Activated T-helper 2 cell treated with anti-CD3 and anti-CD28 coated beads, Interferon-gamma antibody, Interleukin-2, Interleukin-4, amounts not matched to agents 10 μg/mL and 5 μg/mL and 100 μg/mL, durations not matched to agents 14 hours and 24 hours and 36 hours (primary cell): Measurements from ENCODE around the gene CLPSL2. TPM values are rescaled to one million over a fixed set of nuclear protein-coding genes. Genes with fewer than 3 reads are reported as not detected.
"Not testable (repeated sequence)": the region's sequence is repeated elsewhere in the genome, so short reads cannot be mapped to it uniquely, and the experiment has no call there.

Experiments
- DNase-seq: peaks from one replicate; pipeline ENCODE4 v3.0.0; 2021; ENCODE audit warnings: low spot score
- H3K27ac Mint-ChIP-seq: one replicate; pipeline ENCODE4 v1.8.0; 2021; ENCODE audit warnings: mixed read lengths
- H3K27me3 Mint-ChIP-seq: one replicate; pipeline ENCODE4 v1.8.0; 2021; ENCODE audit warnings: low read depth, mixed read lengths
- H3K36me3 Mint-ChIP-seq: one replicate; pipeline ENCODE4 v1.8.0; 2021; ENCODE audit warnings: low read depth, mixed read lengths
- H3K4me1 Mint-ChIP-seq: one replicate; pipeline ENCODE4 v1.8.0; 2021; ENCODE audit warnings: low read depth, mixed read lengths
- H3K4me3 Mint-ChIP-seq: one replicate; pipeline ENCODE4 v1.8.0; 2021; ENCODE audit warnings: low read depth, mild to moderate bottlenecking, moderate library complexity, mixed read lengths
- H3K9me3 Mint-ChIP-seq: one replicate; pipeline ENCODE4 v1.8.0; 2021; ENCODE audit warnings: mixed read lengths
- intact Hi-C: fragments of 100-400 bp; cut with micrococcal nuclease; formaldehyde crosslinking; loops from one replicate; pipeline ENCODE4 v1.15.1; 2023
- total RNA-seq: library from RNA; stranded (reverse); gene quantifications from 2 replicates; pipeline ENCODE4 v1.2.3, GENCODE V29; 2022

The CLPSL2 gene, protein sequence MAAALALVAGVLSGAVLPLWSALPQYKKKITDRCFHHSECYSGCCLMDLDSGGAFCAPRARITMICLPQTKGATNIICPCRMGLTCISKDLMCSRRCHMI
- total RNA-seq = not detected in 2 replicates

DNA sequence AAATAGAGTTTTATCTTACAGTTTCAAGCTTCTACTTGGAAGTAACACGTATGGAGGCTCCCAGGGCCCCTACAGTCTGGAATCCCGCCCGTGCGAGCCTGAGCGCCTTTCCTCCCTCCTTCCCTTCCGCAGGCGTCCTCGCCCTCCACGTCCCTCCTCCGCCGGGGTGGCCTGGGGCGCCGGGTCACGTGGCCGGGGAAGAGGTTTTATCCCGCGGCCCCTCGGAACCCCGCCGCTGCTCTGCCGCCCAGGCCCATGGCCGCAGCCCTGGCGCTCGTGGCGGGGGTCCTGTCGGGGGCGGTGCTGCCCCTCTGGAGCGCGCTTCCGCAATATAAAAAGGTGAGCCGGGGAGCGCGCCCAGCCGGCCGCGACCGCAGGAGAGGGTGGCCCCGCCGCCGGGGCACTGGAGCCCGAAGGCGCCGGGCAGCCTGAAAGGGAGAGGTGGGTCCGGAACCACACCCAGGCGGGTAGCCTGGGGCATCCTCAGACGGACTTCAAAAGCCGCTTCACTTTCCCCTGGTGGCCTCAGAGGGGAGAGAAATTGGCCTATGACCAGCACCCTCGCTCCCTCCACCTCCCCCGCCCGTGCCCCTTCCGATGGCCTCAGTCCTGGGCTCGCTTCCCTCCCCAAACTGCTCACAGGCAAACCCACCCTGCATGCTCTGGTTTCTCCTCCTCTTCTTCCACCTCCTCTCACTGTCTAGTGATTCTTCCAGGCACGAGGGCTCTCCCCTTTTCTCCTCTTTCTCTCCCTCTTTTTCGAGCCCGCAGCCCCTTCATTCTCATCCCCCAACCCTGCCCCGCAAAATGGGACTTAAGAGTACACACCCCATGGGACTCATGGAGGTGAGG is at the start of gene CLPSL2:
Gene CLPSL2, plus strand, starts transcription at position 235 of the 852 bp plus-strand sequence. Its CDS starts 21 bp downstream, at position 256.
- intact Hi-C loops = no loop called here
- peaks cover 3% of the 10 kb centered on the region for H3K4me1 Mint-ChIP-seq
- H3K27me3 Mint-ChIP-seq = peaks cover 30% of the 10 kb centered on the region
- H3K36me3 Mint-ChIP-seq = no peaks in the 10 kb centered on the region
- DNase-seq = no peak
- H3K4me3 Mint-ChIP-seq = peak within 1 kb of the TSS; percentile 59
- no peaks in the 10 kb centered on the region for H3K9me3 Mint-ChIP-seq
- no peak within 1 kb of the TSS for H3K27ac Mint-ChIP-seq

DNA sequence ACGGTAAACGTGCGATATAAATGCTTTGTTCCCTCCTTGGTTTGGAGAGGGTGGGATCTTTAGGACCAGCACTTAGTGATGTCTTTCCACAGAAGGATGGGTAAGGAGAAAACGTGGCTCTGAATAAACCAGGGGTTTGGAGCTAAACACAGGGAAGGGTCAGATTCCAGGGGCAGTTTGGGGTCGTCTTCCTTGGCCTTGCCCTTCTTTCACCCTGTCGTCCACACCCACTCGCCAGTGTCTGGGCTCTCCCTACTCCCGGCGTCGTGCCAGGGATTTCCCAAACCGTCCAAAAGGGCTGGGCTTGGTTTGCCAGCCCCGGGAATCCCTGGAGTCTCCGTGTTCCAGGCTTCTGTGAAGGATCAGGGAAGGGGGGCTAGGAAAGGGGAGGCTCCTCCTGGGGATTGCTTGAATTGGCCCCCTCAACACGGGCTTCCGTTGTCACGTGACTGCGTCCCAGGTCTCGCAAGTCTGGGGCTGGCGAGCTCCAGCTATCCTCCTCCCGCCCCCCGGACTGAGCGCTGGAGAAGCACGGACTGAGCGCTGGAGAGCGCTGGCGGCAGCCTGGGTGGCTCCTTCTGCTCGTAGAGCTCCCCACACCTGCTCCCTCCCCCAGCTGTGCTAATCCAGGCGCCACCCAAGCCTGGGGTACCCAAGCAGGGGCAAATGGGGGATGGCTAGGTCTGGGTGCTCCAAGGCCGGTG is 49.0 kb upstream of the CLPSL2 start:
- no peak for DNase-seq
- H3K4me3 Mint-ChIP-seq = peak overlapping the region; percentile 59
- H3K27me3 Mint-ChIP-seq = no peaks in the 10 kb centered on the region
- H3K4me1 Mint-ChIP-seq = peaks cover 58% of the 10 kb centered on the region
- peak overlapping the region; percentile 85 for H3K27ac Mint-ChIP-seq
- no peaks in the 10 kb centered on the region for H3K36me3 Mint-ChIP-seq
- intact Hi-C loops = no loop called here
- H3K9me3 Mint-ChIP-seq = no peaks in the 10 kb centered on the region

DNA sequence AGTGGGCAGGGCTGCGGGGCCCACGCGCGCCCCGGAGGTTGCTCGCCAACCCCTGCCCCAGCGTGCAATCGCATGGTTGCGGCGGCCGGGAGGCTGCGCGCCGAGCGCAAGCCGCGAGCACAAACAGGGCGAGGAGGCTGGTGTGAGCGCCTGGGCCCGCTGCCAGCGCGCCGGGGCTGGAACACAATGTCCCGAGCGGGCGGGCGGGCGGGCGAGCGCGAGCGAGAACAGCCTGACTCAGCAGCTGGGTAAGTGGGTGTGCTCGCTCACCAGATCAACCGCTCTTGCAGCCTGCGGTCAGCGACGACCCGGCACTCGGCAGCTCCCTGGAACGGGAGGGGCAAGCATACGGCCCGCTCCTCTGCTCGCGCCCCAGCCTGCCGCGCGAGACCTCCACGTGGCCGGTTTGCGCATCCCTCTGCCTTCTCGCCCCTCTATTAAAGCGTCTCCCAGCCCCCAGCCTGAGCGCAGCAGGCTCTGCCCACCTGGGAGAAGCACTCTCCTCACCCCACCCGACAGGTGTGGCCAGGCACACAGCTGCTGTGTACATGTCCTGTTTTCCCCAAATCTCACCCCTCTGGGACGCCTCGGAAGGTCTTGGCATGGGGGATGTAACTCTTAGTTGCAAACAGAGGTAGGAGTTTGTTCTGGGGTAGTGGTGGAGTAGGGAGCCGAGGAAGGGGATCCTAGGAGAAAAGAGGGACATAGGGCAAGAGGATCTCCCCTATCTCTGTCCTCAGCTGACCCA is 48.3 kb upstream of the CLPSL2 start:
- H3K9me3 Mint-ChIP-seq = no peaks in the 10 kb centered on the region
- H3K4me1 Mint-ChIP-seq = peaks cover 66% of the 10 kb centered on the region
- H3K4me3 Mint-ChIP-seq = peak overlapping the region; percentile 64
- DNase-seq = peak; percentile 86
- intact Hi-C loops = loop anchor here (1.0 kb wide), 3 partner anchors 9 to 47 kb away; no protein-coding TSS in a partner anchor
- no peaks in the 10 kb centered on the region for H3K36me3 Mint-ChIP-seq
- H3K27ac Mint-ChIP-seq = peak overlapping the region; percentile 93
- H3K27me3 Mint-ChIP-seq = no peaks in the 10 kb centered on the region

DNA sequence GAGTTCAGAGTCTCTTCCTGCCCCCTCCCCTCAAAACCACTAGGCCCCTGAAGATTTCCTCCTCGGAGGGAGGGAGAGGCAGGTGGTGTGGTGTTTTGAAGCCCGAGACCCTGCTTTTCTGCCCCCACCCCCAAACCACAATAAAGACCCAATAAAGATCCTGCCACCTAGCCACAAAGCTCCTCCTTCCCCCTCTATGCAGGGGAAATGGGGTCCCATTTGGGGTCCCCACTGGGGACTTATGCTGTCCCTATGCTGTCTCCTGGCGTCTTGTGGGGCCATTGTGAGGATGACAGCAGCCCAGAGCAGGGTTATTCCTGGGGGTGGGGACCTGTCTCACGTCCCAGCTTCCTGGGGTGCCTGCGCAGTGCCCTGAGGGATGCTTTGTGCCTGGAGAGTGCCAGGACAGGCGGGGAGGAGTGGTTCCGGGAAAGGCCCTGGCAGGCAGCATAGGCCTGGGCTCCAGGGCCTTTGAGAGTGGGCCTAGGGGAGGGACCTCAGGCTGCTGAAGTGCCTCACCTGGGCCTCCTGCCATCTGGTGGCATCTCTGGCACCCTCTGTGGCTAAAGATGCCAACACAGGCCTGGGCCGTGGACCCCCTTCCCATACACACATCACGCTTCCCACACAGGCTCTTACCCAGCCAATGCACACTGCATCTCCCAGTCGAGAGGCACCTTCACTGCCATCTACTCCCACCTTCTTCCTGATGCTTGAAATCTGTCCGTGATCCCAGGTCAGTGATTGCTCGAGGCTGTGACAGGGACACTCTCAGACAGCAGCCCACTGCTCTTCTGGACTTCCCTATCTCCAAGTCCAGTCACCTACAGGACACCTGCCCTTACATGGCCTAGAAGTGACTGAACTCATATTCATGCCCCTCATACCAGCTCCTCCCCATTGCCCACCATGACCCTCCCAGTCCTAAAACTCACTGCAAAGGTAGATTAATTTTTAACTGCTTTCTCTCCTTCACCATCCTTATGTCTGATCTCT is 47.4 kb upstream of the CLPSL2 start:
- intact Hi-C loops = loop anchor here (1.0 kb wide), 3 partner anchors 10 to 48 kb away; no protein-coding TSS in a partner anchor
- Mint-ChIP-seq H3K27me3 (no peaks in the 10 kb centered on the region), H3K27ac (peak overlapping the region; percentile 93), H3K4me3 (peak overlapping the region; percentile 20), H3K9me3 (no peaks in the 10 kb centered on the region), H3K4me1 (peaks cover 69% of the 10 kb centered on the region), H3K36me3 (no peaks in the 10 kb centered on the region)
- no peak for DNase-seq

DNA sequence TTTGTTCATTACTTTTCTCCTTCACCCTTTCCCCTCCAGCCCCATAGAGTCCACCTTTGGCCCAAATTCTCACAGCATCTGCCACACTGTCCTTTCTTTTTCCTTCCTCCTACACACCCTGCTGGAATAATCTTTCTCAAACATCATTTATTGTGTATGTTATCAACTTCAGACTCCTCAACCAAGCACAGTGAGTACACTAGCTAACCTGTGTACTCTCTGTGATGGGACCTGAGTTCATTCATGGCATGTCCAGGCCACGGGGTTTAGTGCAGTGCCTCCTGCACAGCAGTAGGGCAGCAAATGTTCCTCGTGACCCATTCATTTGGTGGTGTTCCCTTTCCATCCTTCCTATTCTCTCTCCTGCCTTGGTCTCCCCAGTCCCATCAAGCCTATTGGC is 46.7 kb upstream of the CLPSL2 start:
- Mint-ChIP-seq H3K36me3 (no peaks in the 10 kb centered on the region), H3K27me3 (no peaks in the 10 kb centered on the region), H3K4me1 (peaks cover 66% of the 10 kb centered on the region), H3K27ac (peak overlapping the region; percentile 76), H3K9me3 (no peaks in the 10 kb centered on the region), H3K4me3 (peak overlapping the region; percentile 20)
- DNase-seq = no peak
- intact Hi-C loops = loop anchor here (5.0 kb wide), 1 partner anchor 427 kb away; no protein-coding TSS in a partner anchor

DNA sequence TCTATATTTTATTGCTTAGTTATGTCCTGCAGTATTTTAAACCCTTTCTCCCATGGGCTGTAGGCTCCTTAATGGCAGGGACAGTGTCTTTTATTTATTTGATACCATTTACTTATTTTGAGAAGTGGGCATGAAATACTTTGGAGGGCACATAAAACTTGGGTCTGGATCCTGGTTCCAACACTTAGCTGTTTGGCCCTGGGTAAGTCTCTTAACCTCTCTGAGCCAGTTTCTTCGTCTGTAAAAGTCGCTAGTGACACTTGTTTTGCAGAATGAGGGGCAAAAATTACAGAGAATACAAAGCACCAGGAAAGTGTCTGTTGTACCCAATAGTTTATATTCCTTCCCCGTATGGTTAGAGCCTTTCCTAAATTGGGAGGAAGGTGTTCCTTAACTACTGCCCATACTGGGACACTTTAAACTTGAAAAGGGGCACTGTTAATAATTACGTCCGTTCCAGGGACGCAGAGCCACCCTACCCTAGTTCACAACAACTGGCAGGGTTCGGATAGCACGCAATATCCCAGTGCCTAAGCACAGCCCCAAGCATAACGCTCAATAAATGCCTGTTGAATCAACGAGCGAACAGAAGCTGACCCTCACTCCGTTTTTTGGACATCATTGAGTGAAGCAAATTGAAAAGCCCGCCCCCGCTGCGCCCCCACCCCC is 45.5 kb upstream of the CLPSL2 start:
- Mint-ChIP-seq H3K36me3 (no peaks in the 10 kb centered on the region), H3K27me3 (no peaks in the 10 kb centered on the region), H3K9me3 (no peaks in the 10 kb centered on the region), H3K4me3 (peak overlapping the region; percentile 82), H3K27ac (peak overlapping the region; percentile 86), H3K4me1 (peaks cover 62% of the 10 kb centered on the region)
- no peak for DNase-seq
- intact Hi-C loops = loop anchor here (5.0 kb wide), 1 partner anchor 429 kb away; no protein-coding TSS in a partner anchor

DNA sequence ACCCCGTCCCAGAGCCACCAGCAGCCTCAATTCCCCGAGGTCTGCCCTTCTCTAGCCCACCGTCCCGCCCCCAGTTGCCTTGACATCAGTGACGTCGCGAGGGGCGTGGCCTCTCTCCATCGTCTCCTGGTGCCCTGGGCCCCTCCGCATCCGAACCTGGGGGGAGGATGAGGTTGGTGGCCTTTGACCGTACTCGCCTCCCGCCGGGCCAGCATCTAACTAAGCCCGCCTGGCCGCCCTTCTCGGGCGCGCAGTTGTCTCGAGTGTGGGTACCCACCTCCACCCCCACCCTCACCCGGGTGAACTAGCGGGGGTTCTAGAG is 45.0 kb upstream of the CLPSL2 start:
- H3K4me3 Mint-ChIP-seq = peak overlapping the region; percentile 82
- peak; percentile 91 for DNase-seq
- H3K27me3 Mint-ChIP-seq = no peaks in the 10 kb centered on the region
- peak overlapping the region; percentile 86 for H3K27ac Mint-ChIP-seq
- peaks cover 61% of the 10 kb centered on the region for H3K4me1 Mint-ChIP-seq
- intact Hi-C loops = loop anchor here (5.0 kb wide), 1 partner anchor 429 kb away; no protein-coding TSS in a partner anchor
- H3K36me3 Mint-ChIP-seq = no peaks in the 10 kb centered on the region
- no peaks in the 10 kb centered on the region for H3K9me3 Mint-ChIP-seq

DNA sequence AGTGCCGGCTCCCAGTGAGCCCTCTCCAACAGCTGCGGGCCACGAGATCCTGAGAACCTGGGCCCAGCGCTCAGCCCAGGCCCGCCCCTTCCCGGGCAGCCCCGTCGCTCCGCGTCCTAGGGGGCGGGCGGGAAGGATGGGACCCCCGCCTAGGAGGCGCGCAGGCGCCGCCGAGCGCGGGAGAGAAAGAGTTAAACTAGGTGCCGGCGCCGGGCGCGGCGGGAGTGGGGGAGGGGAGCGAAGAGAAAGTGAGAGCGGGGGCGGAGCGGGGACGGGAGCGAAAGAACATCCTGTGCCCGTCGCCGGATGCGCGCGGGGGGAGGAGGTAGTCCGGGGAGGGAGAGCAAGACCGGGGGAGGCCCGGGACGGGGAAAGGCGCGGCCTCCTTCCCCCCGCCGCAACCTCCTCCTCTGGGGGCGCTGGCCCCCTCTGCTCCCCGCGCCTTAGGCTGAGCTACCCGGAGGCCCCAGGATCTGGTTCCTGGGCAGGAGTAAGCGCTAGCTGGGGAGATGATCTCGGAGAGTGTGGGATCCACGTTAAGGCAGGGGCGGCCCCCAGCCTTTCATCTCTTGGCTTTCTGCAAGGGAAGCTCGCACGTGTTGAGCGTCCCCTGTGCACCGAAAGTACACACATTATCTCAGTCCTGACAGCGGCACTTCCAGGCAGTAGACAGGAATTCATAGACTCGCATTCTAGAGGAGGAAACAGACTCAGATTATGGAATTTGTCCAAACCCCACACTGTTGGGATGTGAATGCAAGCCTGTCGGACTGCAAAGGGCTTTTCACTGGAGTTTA is 44.5 kb upstream of the CLPSL2 start:
- intact Hi-C loops = loop anchor here (1.0 to 5.0 kb wide), 3 partner anchors 13 to 430 kb away; no protein-coding TSS in a partner anchor
- Mint-ChIP-seq H3K27ac (peak overlapping the region; percentile 86), H3K9me3 (no peaks in the 10 kb centered on the region), H3K36me3 (no peaks in the 10 kb centered on the region), H3K4me3 (peak overlapping the region; percentile 82), H3K4me1 (peaks cover 55% of the 10 kb centered on the region), H3K27me3 (no peaks in the 10 kb centered on the region)
- DNase-seq = peak; percentile 94

DNA sequence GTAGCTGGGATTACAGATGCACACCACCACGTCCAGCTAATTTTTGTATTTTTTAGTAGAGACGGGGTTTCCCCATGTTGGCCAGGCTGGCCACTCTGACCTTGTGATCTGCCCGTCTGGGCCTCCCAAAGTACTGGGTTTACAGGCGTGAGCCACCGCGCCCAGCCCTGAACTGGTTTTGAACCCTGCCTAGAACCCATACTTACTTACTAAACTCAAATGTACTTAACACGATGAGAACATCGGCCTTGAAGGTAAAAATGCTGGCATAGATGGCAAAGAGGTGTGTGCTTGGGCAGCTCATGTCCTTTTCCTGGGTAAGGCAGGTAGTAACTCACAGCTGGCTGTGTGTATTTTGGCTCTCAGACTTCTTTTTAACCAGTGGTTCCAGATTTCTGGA is 42.8 kb upstream of the CLPSL2 start:
- Mint-ChIP-seq H3K9me3 (no peaks in the 10 kb centered on the region), H3K27me3 (no peaks in the 10 kb centered on the region), H3K27ac (no peak overlapping the region), H3K4me3 (no peak overlapping the region), H3K36me3 (no peaks in the 10 kb centered on the region), H3K4me1 (peaks cover 51% of the 10 kb centered on the region)
- intact Hi-C loops = loop anchor here (2.0 to 5.0 kb wide), 2 partner anchors 69 to 431 kb away; no protein-coding TSS in a partner anchor
- no peak for DNase-seq

DNA sequence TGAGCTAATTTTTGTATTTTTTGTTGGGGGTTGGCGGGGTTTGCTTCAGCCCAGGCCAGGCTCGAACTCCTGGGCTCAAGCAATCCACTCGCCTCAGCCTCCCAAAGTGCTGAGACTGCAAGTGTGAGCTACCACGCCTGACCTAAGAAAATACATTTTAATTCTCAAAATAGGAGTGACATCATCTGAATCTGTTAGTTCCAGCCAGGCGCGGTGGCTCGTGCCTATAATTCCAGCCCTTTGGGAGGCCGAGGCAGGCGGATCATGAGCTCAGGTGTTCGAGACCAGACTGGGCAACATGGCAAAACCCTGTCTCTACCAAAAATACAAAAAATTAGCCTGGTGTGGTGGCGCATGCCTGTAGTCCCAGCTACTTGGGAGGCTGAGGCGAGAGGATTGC is 42.1 kb upstream of the CLPSL2 start:
- DNase-seq, H3K4me3 Mint-ChIP-seq, H3K9me3 Mint-ChIP-seq, H3K27ac Mint-ChIP-seq, H3K27me3 Mint-ChIP-seq, H3K36me3 Mint-ChIP-seq: not testable (repeated sequence)
- H3K4me1 Mint-ChIP-seq = peaks cover 45% of the 10 kb centered on the region
- intact Hi-C loops = loop anchor here (5.0 kb wide), 1 partner anchor 432 kb away; no protein-coding TSS in a partner anchor
